Tibial artery (tissue), 4 donors: ENCODE results near the gene INSL6.
"Not testable (repeated sequence)": the region's sequence is repeated elsewhere in the genome, so short reads cannot be mapped to it uniquely, and the experiment has no call there.

Experiments used
- DNase-seq, 2 donors: peaks; one replicate each; pipeline ENCODE4 v3.0.0-alpha.2; 2019
- H3K27ac ChIP-seq, 2 donors: fragments of 200-600 bp; sonication (generic) in 1 of 2; 1 replicate in 1 of 2; 2 replicates in 1 of 2; pipeline ENCODE4 v1.5.1; 2018 to 2019; ENCODE audit warnings: mild to moderate bottlenecking in 1 of 2
- H3K27me3 ChIP-seq, 2 donors: fragments of 200-600 bp; sonication (generic) in 1 of 2; one replicate each; pipeline versions ENCODE4 v1.5.1 to v1.6.0; 2016 to 2019
- H3K36me3 ChIP-seq, 3 donors: fragments of 200-600 bp; sonication (generic) in 2 of 3; one replicate each; pipeline ENCODE4 v1.5.1; 2016 to 2019; ENCODE audit warnings: mild to moderate bottlenecking in 2 of 3
- H3K4me1 ChIP-seq, 4 donors: fragments of 200-600 bp; sonication (generic) in 2 of 4; 1 replicate in 3 of 4; 2 replicates in 1 of 4; pipeline ENCODE4 v1.5.1; 2016 to 2019
- H3K4me3 ChIP-seq, 2 donors: fragments of 200-600 bp; sonication (generic) in 1 of 2; 1 replicate in 1 of 2; 2 replicates in 1 of 2; pipeline ENCODE4 v1.5.1; 2018 to 2019; ENCODE audit warnings: mild to moderate bottlenecking in 2 of 2
- H3K9me3 ChIP-seq, 3 donors: fragments of 200-600 bp; sonication (generic) in 1 of 3; one replicate each; pipeline ENCODE4 v1.5.1; 2016 to 2019
- CTCF ChIP-seq, 2 experiments: fragments of 200-600 bp in 1 of 2; fragments of 450-650 bp in 1 of 2; IDR thresholded peaks; one replicate each; pipeline ENCODE4 v1.5.1; 2017 to 2019; ENCODE audit warnings: antibody characterized with exemption in 2 of 2, mild to moderate bottlenecking in 1 of 2, moderate library complexity in 1 of 2
- intact Hi-C: fragments of 100-400 bp; cut with DNase I; formaldehyde crosslinking; loops from one replicate; pipeline ENCODE4 v1.15.0; 2023; ENCODE audit warnings: low total_unique reads

INSL6 gene

GRCh38 chr9:5193345-5193744 lies 7.9 kb upstream of the INSL6 start:
- peaks cover 0 to 4% (median 3%) of the 10 kb centered on the region in 4 donors for H3K4me1 ChIP-seq
- no peaks in the 10 kb centered on the region for H3K36me3 ChIP-seq
- no peak overlapping the region for H3K4me3 ChIP-seq
- no peak for TF ChIP-seq CTCF (IDR thresholded peaks at IDR 0.05)
- intact Hi-C loops = no loop called here
- H3K27me3 ChIP-seq = no peaks in the 10 kb centered on the region
- H3K27ac ChIP-seq = no peak overlapping the region
- DNase-seq = no peak
- H3K9me3 ChIP-seq = no peaks in the 10 kb centered on the region

- no peak overlapping the region for H3K27ac ChIP-seq
- no peak overlapping the region for H3K4me3 ChIP-seq
- no peaks in the 10 kb centered on the region for H3K27me3 ChIP-seq
- DNase-seq = no peak
- no peaks in the 10 kb centered on the region for H3K9me3 ChIP-seq
- no peak for TF ChIP-seq CTCF (IDR thresholded peaks at IDR 0.05)
- intact Hi-C loops = no loop called here
- H3K4me1 ChIP-seq = peaks cover 0 to 8% (median 5%) of the 10 kb centered on the region in 4 donors
- no peaks in the 10 kb centered on the region for H3K36me3 ChIP-seq
Observed at GRCh38 chr9:5191985-5192384, 6.5 kb upstream of the INSL6 start.

- intact Hi-C loops = no loop called here
- H3K27ac ChIP-seq = no peak overlapping the region
- no peaks in the 10 kb centered on the region for H3K27me3 ChIP-seq
- peak overlapping the region in 1 of 2 donors; percentile 17 for H3K4me3 ChIP-seq
- no peak for TF ChIP-seq CTCF (IDR thresholded peaks at IDR 0.05)
- H3K4me1 ChIP-seq = peaks cover 0 to 8% (median 5%) of the 10 kb centered on the region in 4 donors
- no peak for DNase-seq
- H3K9me3 ChIP-seq = no peaks in the 10 kb centered on the region
- H3K36me3 ChIP-seq = no peaks in the 10 kb centered on the region
Observed at GRCh38 chr9:5188060-5188984, 2.9 kb upstream of the INSL6 start.

- Histone ChIP-seq H3K36me3 (no peaks in the 10 kb centered on the region), H3K4me1 (peaks cover 0 to 8% (median 5%) of the 10 kb centered on the region in 4 donors), H3K27me3 (no peaks in the 10 kb centered on the region), H3K9me3 (no peaks in the 10 kb centered on the region), H3K27ac (no peak overlapping the region), H3K4me3 (no peak overlapping the region)
- intact Hi-C loops = no loop called here
- DNase-seq = no peak
- TF ChIP-seq CTCF (IDR thresholded peaks at IDR 0.05) = peak; percentile 40 to 41
Observed at GRCh38 chr9:5186416-5187169, 1.2 kb upstream of the INSL6 start.

GRCh38 chr9:5184776-5185175 lies 663 bp downstream of the INSL6 start:
- no peak overlapping the region for H3K4me3 ChIP-seq
- H3K27ac ChIP-seq = no peak overlapping the region
- H3K36me3 ChIP-seq = no peaks in the 10 kb centered on the region
- no peak for TF ChIP-seq CTCF (IDR thresholded peaks at IDR 0.05)
- peaks cover 0 to 8% (median 5%) of the 10 kb centered on the region in 4 donors for H3K4me1 ChIP-seq
- intact Hi-C loops = no loop called here
- H3K27me3 ChIP-seq = no peaks in the 10 kb centered on the region
- H3K9me3 ChIP-seq = no peaks in the 10 kb centered on the region
- no peak for DNase-seq

- H3K27me3 ChIP-seq, DNase-seq, intact Hi-C loops, H3K4me1 ChIP-seq, H3K4me3 ChIP-seq, H3K36me3 ChIP-seq, H3K27ac ChIP-seq, H3K9me3 ChIP-seq: not testable (repeated sequence)
Observed at GRCh38 chr9:5180631-5181030, 4.8 kb downstream of the INSL6 start.
